ENCODE data around the gene RADIL. TPM values are rescaled to one million over a fixed set of nuclear protein-coding genes. Genes with fewer than 3 reads are reported as not detected.

The RADIL gene
- total and polyA plus RNA-seq, 9 of the 15 experiments (the other 6 are each of a cell fraction or from before 2014, with no cell fraction given) = 0.06 to 8.1 (median 1.9) TPM; not detected in 1

DNA sequence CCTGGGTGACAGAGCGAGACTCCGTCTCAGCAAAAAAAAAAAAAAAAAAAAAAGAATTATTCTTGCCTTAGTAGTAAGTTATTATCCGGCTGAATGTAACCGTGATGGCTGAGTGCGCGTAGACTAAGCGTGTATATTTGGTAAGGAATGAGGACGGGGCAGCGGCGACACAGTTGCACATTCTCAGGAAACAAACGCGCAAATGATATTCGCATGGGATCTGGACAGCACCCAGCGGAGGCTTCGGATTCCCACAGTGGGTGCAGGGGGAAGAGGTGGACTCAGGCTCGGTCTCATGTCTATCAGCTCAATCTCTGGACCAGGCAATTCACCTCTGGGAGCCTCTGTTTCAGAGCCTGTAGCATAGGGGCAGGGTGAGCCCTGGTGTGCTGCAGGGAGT lies 50.8 kb downstream of the RADIL start:
- CTCF ChIA-PET (ENCODE audit: low intra/inter-chr PET ratio) = no interaction called here

More for the DNA sequence above, 50.8 kb downstream of the RADIL start:
- BruUV-seq (replicated peaks) = no TSS peak
- DNase-seq (ENCODE audit: extremely low read depth in 1 of 4, low spot score in 3 of 4) (no peak), FAIRE-seq (no peak), ATAC-seq (no peak)
- in situ Hi-C loops (cut with MboI) = no loop called here
- WGBS (ENCODE audit: insufficient coverage, low coverage, missing lambda C conversion rate) = 90% methylated on average over 10 of the region's 16 CpGs
- Histone ChIP-seq H3K9me1 (ENCODE audit: control insufficient read depth, insufficient read depth, low read length) (no peaks in the 10 kb centered on the region), H3K4me1 (replicated peaks in 1 of 2; ENCODE audit: control insufficient read depth in 2 of 2, insufficient read depth in 2 of 2, low read length in 2 of 2) (peaks cover 3 to 24% of the 10 kb centered on the region in 2 experiments; a peak in 3 of 5 replicates), H3K9ac (ENCODE audit: insufficient read depth in 1 of 2, low read depth in 2 of 2, low read length in 2 of 2) (no peak overlapping the region; a peak in 1 of 4 replicates), H3K4me2 (ENCODE audit: insufficient read depth, low read length) (no peak overlapping the region), H3K36me3 (ENCODE audit: control insufficient read depth, insufficient read depth, low read length) (no peaks in the 10 kb centered on the region), H2AFZ (ENCODE audit: low read depth, low read length) (no peak overlapping the region), H3K27ac (ENCODE audit: extremely low read depth, low read depth, low read length) (no peak overlapping the region), H3K9me3 (replicated peaks; ENCODE audit: control insufficient read depth, insufficient read depth, low read depth, low read length) (no peaks in the 10 kb centered on the region), H3K79me2 (ENCODE audit: control insufficient read depth, insufficient read depth, low read length) (no peaks in the 10 kb centered on the region; the same call in 2 of the 3 replicates), H3K27me3 (ENCODE audit: control insufficient read depth in 2 of 2, insufficient read depth in 2 of 2, low read length in 2 of 2) (no peaks in the 10 kb centered on the region), H4K20me1 (replicated peaks; ENCODE audit: control insufficient read depth, insufficient read depth, low read length) (peaks cover 4% of the 10 kb centered on the region), H3K4me3 (no peak overlapping the region)
- no peak for TF ChIP-seq ZNF584 (CRISPR knock-in tag; IDR thresholded peaks at IDR 0.05; ENCODE audit: low read depth)
- TF ChIP-seq CBX8 (IDR thresholded peaks at IDR 0.05; ENCODE audit: borderline replicate concordance, extremely low read depth, low read depth, low read length, poor library complexity, severe bottlenecking) = no peak
- no peak for TF ChIP-seq ZNF668 (CRISPR knock-in tag; IDR thresholded peaks at IDR 0.05)
- no peak for TF ChIP-seq POLR2A (conservative IDR thresholded peaks at IDR 0.05)
- no peak for TF ChIP-seq HDAC1 (IDR thresholded peaks at IDR 0.05)
- no peak for TF ChIP-seq TSC22D4 (tag; IDR thresholded peaks at IDR 0.05)
- TF ChIP-seq ZNF174 (CRISPR knock-in tag; IDR thresholded peaks at IDR 0.05) = no peak
- TF ChIP-seq MYC (IDR thresholded peaks at IDR 0.05; ENCODE audit: low read depth, low read length) = no peak
- TF ChIP-seq MYC (CRISPR knock-in tag; IDR thresholded peaks at IDR 0.05; ENCODE audit: borderline replicate concordance, low read depth) = no peak
- no peak for TF ChIP-seq ZBTB33 (CRISPR knock-in tag; IDR thresholded peaks at IDR 0.05)
- no peak for TF ChIP-seq TEAD4 (IDR thresholded peaks at IDR 0.05; ENCODE audit: low read length)
- no peak for TF ChIP-seq TEAD4 (CRISPR knock-in tag; IDR thresholded peaks at IDR 0.05; ENCODE audit: borderline replicate concordance)
- TF ChIP-seq ZNF3 (CRISPR knock-in tag; IDR thresholded peaks at IDR 0.05) = no peak
- TF ChIP-seq BRD4 (IDR thresholded peaks at IDR 0.05) = no peak
- TF ChIP-seq ZNF184 (CRISPR knock-in tag; IDR thresholded peaks at IDR 0.05) = no peak
- no peak for TF ChIP-seq ZNF75A (CRISPR knock-in tag; IDR thresholded peaks at IDR 0.05)
- no peak for TF ChIP-seq TRIM28 (IDR thresholded peaks at IDR 0.05)
- POLR2A ChIA-PET = no interaction called here
- intact Hi-C loops (cut with micrococcal nuclease) = no loop called here
